HG03175 (cell line): Measurements from ENCODE around the gene SORBS2.

Source experiments
- ATAC-seq: cut with Tn5 transposase; IDR thresholded peaks from one replicate; pipeline ENCODE4 v1.9.1; 2021; ENCODE audit warnings: mild to moderate bottlenecking, moderate library complexity; ENCODE audit not compliant: unreplicated experiment

SORBS2 gene

GRCh38 chr4:185835814-185836213, 23.8 kb upstream of the SORBS2 start:
- ATAC-seq = no peak

GRCh38 chr4:185835336-185835735, 23.3 kb upstream of the SORBS2 start:
- ATAC-seq = no peak

- ATAC-seq = no peak
Measured at GRCh38 chr4:185834778-185835177, 22.8 kb upstream of the SORBS2 start.

GRCh38 chr4:185834088-185834487, 22.1 kb upstream of the SORBS2 start:
- ATAC-seq = no peak

GRCh38 chr4:185833055-185833598, 21.1 kb upstream of the SORBS2 start:
- no peak for ATAC-seq

- ATAC-seq = no peak
Measured at GRCh38 chr4:185831125-185831815, 19.3 kb upstream of the SORBS2 start.

- ATAC-seq = no peak
Measured at GRCh38 chr4:185830263-185830994, 18.4 kb upstream of the SORBS2 start.

GRCh38 chr4:185826381-185826780, 14.4 kb upstream of the SORBS2 start:
- ATAC-seq = no peak

GRCh38 chr4:185825737-185826136, 13.7 kb upstream of the SORBS2 start:
- no peak for ATAC-seq

GRCh38 chr4:185822791-185823190, 10.8 kb upstream of the SORBS2 start:
- ATAC-seq = no peak

GRCh38 chr4:185821029-185821419, 9.0 kb upstream of the SORBS2 start:
- no peak for ATAC-seq

- no peak for ATAC-seq
Measured at GRCh38 chr4:185820146-185821028, 8.4 kb upstream of the SORBS2 start.

- ATAC-seq = no peak
Measured at GRCh38 chr4:185819144-185819543, 7.2 kb upstream of the SORBS2 start.

- no peak for ATAC-seq
Measured at GRCh38 chr4:185817403-185817818, 5.4 kb upstream of the SORBS2 start.

- no peak for ATAC-seq
Measured at GRCh38 chr4:185813133-185813532, 1.1 kb upstream of the SORBS2 start.

- no peak for ATAC-seq
Measured at GRCh38 chr4:185810746-185811508, 1.1 kb downstream of the SORBS2 start.

- ATAC-seq = no peak
Measured at GRCh38 chr4:185809533-185810071, 2.4 kb downstream of the SORBS2 start.

- ATAC-seq = no peak
Measured at GRCh38 chr4:185809121-185809520, 2.9 kb downstream of the SORBS2 start.

- no peak for ATAC-seq
Measured at GRCh38 chr4:185805979-185806378, 6.0 kb downstream of the SORBS2 start.

GRCh38 chr4:185805262-185805802, 6.7 kb downstream of the SORBS2 start:
- no peak for ATAC-seq
